Astrocyte (in vitro differentiated cells and primary cell): Measurements from ENCODE around the gene ADAMTS17. TPM values are rescaled to one million over a fixed set of nuclear protein-coding genes. Genes with fewer than 3 reads are reported as not detected.

Experiments used
- DNase-seq: peaks from one replicate; pipeline ENCODE4 v3.0.0-alpha.2; 2010; ENCODE audit warnings: low read depth
- FAIRE-seq: peaks from 2 replicates; lab custom pipeline; 2011; peaks lifted over from hg19 to GRCh38; lab: Jason Lieb, UNC
- H2AFZ ChIP-seq: 2 replicates; pipeline ENCODE4 v1.6.0; 2012; ENCODE audit warnings: low read depth, low read length, inconsistent platforms
- H3K27ac ChIP-seq: 2 replicates; pipeline ENCODE4 v1.5.1; 2011; ENCODE audit warnings: low read depth, low read length, inconsistent platforms
- H3K27me3 ChIP-seq: 2 replicates; pipeline ENCODE4 v1.6.0; 2011; ENCODE audit warnings: low read length, inconsistent platforms; ENCODE audit not compliant: insufficient read depth
- H3K36me3 ChIP-seq: 2 replicates; pipeline ENCODE4 v1.5.1; 2011; ENCODE audit warnings: low read length, inconsistent platforms; ENCODE audit not compliant: insufficient read depth
- H3K4me1 ChIP-seq: 2 replicates; pipeline ENCODE4 v1.5.1; 2011; ENCODE audit warnings: low read length, inconsistent platforms; ENCODE audit not compliant: insufficient read depth
- H3K4me2 ChIP-seq: 2 replicates; pipeline ENCODE4 v1.6.0; 2012; ENCODE audit warnings: low read length, inconsistent platforms
- H3K4me3 ChIP-seq: 2 replicates; pipeline ENCODE4 v1.5.1; 2011; ENCODE audit warnings: low read depth, mild to moderate bottlenecking, low read length, inconsistent platforms; ENCODE audit not compliant: insufficient read depth
- H3K79me2 ChIP-seq: 2 replicates; pipeline ENCODE4 v1.6.0; 2012; ENCODE audit warnings: mild to moderate bottlenecking, low read length, inconsistent platforms; ENCODE audit not compliant: insufficient read depth
- H3K9ac ChIP-seq: 2 replicates; pipeline ENCODE4 v1.6.0; 2012; ENCODE audit warnings: mild to moderate bottlenecking, low read length, inconsistent platforms
- H3K9me3 ChIP-seq: 2 replicates; pipeline ENCODE4 v1.5.1; 2012; ENCODE audit warnings: low read depth, mild to moderate bottlenecking, low read length, inconsistent platforms; ENCODE audit not compliant: insufficient read depth
- H4K20me1 ChIP-seq: 2 replicates; pipeline ENCODE4 v1.6.0; 2012; ENCODE audit warnings: low read length, inconsistent platforms; ENCODE audit not compliant: insufficient read depth
- H3K27ac Mint-ChIP-seq: one replicate; pipeline ENCODE4 v1.8.0; 2021; ENCODE audit warnings: mild to moderate bottlenecking, mixed read lengths; ENCODE audit not compliant: unreplicated experiment
- H3K27me3 Mint-ChIP-seq: one replicate; pipeline ENCODE4 v1.8.0; 2021; ENCODE audit warnings: low read depth, mixed read lengths; ENCODE audit not compliant: unreplicated experiment
- H3K36me3 Mint-ChIP-seq: one replicate; pipeline ENCODE4 v1.8.0; 2021; ENCODE audit warnings: low read depth, mixed read lengths; ENCODE audit not compliant: unreplicated experiment
- H3K4me1 Mint-ChIP-seq: one replicate; pipeline ENCODE4 v1.8.0; 2021; ENCODE audit warnings: low read depth, mixed read lengths; ENCODE audit not compliant: unreplicated experiment
- H3K4me3 Mint-ChIP-seq: one replicate; pipeline ENCODE4 v1.8.0; 2021; ENCODE audit warnings: mild to moderate bottlenecking, moderate library complexity, mixed read lengths; ENCODE audit not compliant: unreplicated experiment
- H3K9me3 Mint-ChIP-seq: one replicate; pipeline ENCODE4 v1.8.0; 2021; ENCODE audit warnings: mild to moderate bottlenecking, mixed read lengths; ENCODE audit not compliant: unreplicated experiment
- EZH2 ChIP-seq: IDR thresholded peaks from 2 replicates; pipeline ENCODE4 v1.6.1; 2012; ENCODE audit warnings: mild to moderate bottlenecking, low read length, inconsistent platforms; ENCODE audit not compliant: insufficient read depth
- total RNA-seq: library from RNA; stranded (reverse); gene quantifications from 2 replicates; pipeline ENCODE4 v1.2.1, GENCODE V29; 2021
- TF ChIP-seq, protein P1 (sequence below): IDR thresholded peaks from 2 replicates; pipeline ENCODE4 v1.5.1; 2011; ENCODE audit warnings: low read depth, mild to moderate bottlenecking, inconsistent platforms, low read length, moderate library complexity; ENCODE audit not compliant: insufficient read depth

Gene ADAMTS17
- total RNA-seq, 1 donor from 2014 or later, result 0.27 TPM

DNA sequence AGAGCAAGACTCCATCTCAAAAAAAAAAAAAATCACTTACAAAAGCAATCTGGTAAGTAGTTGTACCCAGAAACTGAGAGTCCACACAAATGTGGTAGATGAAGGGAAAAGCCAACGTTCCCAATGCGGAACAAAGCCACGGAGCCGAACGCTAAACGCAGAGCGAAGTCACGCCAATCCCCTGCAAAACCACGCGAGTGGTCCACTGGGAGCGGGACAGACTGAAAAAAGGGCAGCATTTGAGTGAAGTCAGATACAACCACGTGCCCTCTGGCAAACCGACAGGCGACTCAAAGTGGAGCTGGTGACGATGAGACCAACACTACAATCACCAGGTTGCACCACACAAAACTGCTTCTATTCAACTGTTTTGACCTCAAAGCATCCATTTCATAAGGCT is 362.4 kb downstream of the ADAMTS17 start:
- H3K9ac ChIP-seq, result no peak overlapping the region
- no peaks in the 10 kb centered on the region for H3K9me3 Mint-ChIP-seq
- no peak overlapping the region for H2AFZ ChIP-seq
- H3K4me1 ChIP-seq, result peaks cover 12% of the 10 kb centered on the region
- no peaks in the 10 kb centered on the region for H3K79me2 ChIP-seq
- no peak overlapping the region for H3K27ac Mint-ChIP-seq
- H3K27ac ChIP-seq, result no peak overlapping the region
- no peak overlapping the region for H3K4me3 Mint-ChIP-seq
- H3K27me3 ChIP-seq, result no peaks in the 10 kb centered on the region
- H3K36me3 Mint-ChIP-seq, result no peaks in the 10 kb centered on the region
- no peaks in the 10 kb centered on the region for H3K36me3 ChIP-seq
- H3K4me1 Mint-ChIP-seq, result peaks cover 12% of the 10 kb centered on the region
- H3K4me3 ChIP-seq, result no peak overlapping the region
- TF ChIP-seq EZH2, result no peak
- TF ChIP-seq, protein P1, sequence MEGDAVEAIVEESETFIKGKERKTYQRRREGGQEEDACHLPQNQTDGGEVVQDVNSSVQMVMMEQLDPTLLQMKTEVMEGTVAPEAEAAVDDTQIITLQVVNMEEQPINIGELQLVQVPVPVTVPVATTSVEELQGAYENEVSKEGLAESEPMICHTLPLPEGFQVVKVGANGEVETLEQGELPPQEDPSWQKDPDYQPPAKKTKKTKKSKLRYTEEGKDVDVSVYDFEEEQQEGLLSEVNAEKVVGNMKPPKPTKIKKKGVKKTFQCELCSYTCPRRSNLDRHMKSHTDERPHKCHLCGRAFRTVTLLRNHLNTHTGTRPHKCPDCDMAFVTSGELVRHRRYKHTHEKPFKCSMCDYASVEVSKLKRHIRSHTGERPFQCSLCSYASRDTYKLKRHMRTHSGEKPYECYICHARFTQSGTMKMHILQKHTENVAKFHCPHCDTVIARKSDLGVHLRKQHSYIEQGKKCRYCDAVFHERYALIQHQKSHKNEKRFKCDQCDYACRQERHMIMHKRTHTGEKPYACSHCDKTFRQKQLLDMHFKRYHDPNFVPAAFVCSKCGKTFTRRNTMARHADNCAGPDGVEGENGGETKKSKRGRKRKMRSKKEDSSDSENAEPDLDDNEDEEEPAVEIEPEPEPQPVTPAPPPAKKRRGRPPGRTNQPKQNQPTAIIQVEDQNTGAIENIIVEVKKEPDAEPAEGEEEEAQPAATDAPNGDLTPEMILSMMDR, result no peak
- FAIRE-seq, result no peak
- H3K27me3 Mint-ChIP-seq, result peaks cover 19% of the 10 kb centered on the region
- H3K9me3 ChIP-seq, result no peaks in the 10 kb centered on the region
- no peak overlapping the region for H3K4me2 ChIP-seq
- H4K20me1 ChIP-seq, result no peaks in the 10 kb centered on the region
- no peak for DNase-seq

DNA sequence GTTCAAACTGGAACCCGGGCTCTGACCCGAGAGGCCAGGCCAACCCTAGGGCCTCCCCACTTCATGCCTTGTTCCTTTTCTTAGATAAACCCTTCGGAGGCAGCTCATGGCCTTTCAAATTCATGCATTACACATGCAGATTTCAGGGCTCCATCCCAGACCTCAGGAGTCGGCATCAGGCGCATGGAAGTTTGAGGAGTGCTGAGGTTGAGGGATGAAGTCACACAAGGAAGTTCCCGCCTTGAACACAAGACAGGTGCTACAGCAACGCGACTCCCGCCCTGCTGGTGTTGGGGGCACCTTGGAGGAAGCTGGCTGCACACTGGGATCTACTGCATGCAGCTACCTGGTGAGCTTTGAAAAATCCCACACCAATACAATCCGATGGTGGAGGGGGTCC is 363.3 kb downstream of the ADAMTS17 start:
- H3K27ac Mint-ChIP-seq, result no peak overlapping the region
- FAIRE-seq, result no peak

DNA sequence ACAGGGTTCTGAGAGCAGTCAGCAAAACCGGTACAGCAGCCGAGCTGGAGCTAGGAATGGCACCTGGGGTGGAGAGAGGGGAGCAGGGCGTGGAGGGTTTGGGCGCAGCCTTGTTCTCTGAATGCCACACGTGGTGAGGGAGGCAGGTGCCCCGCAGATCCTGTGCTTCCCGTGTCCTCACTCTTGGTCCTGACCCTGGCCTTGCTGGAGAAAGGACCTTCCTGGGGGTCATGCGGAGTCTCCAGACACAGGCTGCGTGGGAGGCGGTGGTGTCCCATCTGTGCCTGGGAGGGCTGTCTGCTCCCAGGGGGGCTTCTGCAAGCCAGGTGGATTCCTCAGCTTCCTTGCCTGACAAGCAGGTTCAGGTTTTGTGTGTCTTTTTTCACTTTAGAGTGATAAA is 363.8 kb downstream of the ADAMTS17 start:
- no peak overlapping the region for H3K27ac ChIP-seq
- no peak for DNase-seq
- no peak overlapping the region for H3K9ac ChIP-seq
- Mint-ChIP-seq H3K27me3 (peaks cover 28% of the 10 kb centered on the region), H3K9me3 (no peaks in the 10 kb centered on the region), H3K4me3 (no peak overlapping the region), H3K4me1 (peaks cover 1% of the 10 kb centered on the region), H3K36me3 (no peaks in the 10 kb centered on the region), H3K27ac (no peak overlapping the region)
- no peaks in the 10 kb centered on the region for H3K36me3 ChIP-seq
- H4K20me1 ChIP-seq, result no peaks in the 10 kb centered on the region
- H2AFZ ChIP-seq, result no peak overlapping the region
- no peak for TF ChIP-seq EZH2
- TF ChIP-seq, protein P1, result no peak
- H3K79me2 ChIP-seq, result no peaks in the 10 kb centered on the region
- H3K4me3 ChIP-seq, result no peak overlapping the region
- no peaks in the 10 kb centered on the region for H3K9me3 ChIP-seq
- peaks cover 2% of the 10 kb centered on the region for H3K4me1 ChIP-seq
- no peaks in the 10 kb centered on the region for H3K27me3 ChIP-seq
- no peak overlapping the region for H3K4me2 ChIP-seq
- no peak for FAIRE-seq

More for the DNA sequence above, 363.3 kb downstream of the ADAMTS17 start:
- Histone ChIP-seq H3K79me2 (no peaks in the 10 kb centered on the region), H3K4me3 (no peak overlapping the region), H2AFZ (no peak overlapping the region), H4K20me1 (no peaks in the 10 kb centered on the region), H3K4me2 (no peak overlapping the region), H3K27ac (no peak overlapping the region), H3K36me3 (no peaks in the 10 kb centered on the region), H3K27me3 (no peaks in the 10 kb centered on the region), H3K9me3 (no peaks in the 10 kb centered on the region), H3K4me1 (peaks cover 7% of the 10 kb centered on the region), H3K9ac (no peak overlapping the region)
- H3K4me3 Mint-ChIP-seq, result no peak overlapping the region
- H3K4me1 Mint-ChIP-seq, result peaks cover 6% of the 10 kb centered on the region
- no peak for DNase-seq
- H3K36me3 Mint-ChIP-seq, result no peaks in the 10 kb centered on the region
- H3K9me3 Mint-ChIP-seq, result no peaks in the 10 kb centered on the region
- TF ChIP-seq, protein P1, result no peak
- no peak for TF ChIP-seq EZH2
- H3K27me3 Mint-ChIP-seq, result peaks cover 25% of the 10 kb centered on the region
